Bone marrow (tissue), 2 donors: Measurements from ENCODE around the gene USE1.

Source experiments
- DNase-seq, 2 donors: peaks; one replicate each; lab custom pipeline; 2025; lab: John Stamatoyannopoulos, UW

Gene USE1

DNA sequence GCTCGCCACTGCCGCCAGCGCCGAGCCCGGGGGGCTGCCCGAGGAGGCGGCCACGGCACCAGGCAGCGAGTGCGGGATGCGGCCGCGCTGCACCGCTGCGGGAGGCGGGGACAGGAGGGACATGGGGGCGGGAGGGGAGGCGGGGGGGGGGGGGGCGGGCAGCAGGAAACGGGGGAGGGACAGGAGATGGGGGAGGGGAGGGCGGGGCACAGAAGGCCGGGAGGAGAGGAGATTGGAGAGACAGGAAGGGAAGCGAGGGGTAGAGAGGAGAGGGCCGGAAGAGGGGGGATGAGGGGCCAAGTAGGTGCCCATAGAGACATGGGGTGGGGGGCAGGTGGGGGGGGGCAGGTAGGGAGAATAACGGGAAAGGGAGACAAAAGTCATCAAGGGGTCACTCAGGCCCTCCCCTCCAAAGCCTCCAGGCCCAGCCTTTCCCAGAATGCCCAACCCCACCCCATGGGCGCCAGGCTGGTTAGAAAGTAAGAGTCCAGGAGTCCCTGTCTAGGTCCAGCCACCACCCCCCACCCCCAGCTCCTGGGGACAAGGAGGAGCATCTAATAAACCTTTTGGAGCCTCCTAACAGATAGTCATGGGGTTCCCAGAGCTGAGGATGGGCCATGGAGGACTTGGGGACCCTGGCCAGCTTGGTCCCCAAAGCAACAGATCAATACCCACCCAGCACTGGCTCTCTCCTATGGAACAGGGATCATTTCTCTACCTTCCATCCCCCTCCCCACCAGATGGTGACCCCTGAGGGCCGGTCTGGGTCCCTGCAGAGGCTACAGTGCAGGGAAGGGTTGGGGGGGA is 21.0 kb downstream of the USE1 start:
- DNase-seq = no peak

- DNase-seq = no peak
These were observed 21.8 kb downstream of the USE1 start for GRCh38 chr19:17236811-17237543.

GRCh38 chr19:17237747-17238706 is 22.9 kb downstream of the USE1 start:
- DNase-seq = no peak

- DNase-seq = no peak
These were observed 25.1 kb downstream of the USE1 start for GRCh38 chr19:17240062-17240752.

- no peak for DNase-seq
These were observed 25.8 kb downstream of the USE1 start for GRCh38 chr19:17240826-17241399.

GRCh38 chr19:17242431-17243208 is 27.5 kb downstream of the USE1 start:
- no peak for DNase-seq

DNA sequence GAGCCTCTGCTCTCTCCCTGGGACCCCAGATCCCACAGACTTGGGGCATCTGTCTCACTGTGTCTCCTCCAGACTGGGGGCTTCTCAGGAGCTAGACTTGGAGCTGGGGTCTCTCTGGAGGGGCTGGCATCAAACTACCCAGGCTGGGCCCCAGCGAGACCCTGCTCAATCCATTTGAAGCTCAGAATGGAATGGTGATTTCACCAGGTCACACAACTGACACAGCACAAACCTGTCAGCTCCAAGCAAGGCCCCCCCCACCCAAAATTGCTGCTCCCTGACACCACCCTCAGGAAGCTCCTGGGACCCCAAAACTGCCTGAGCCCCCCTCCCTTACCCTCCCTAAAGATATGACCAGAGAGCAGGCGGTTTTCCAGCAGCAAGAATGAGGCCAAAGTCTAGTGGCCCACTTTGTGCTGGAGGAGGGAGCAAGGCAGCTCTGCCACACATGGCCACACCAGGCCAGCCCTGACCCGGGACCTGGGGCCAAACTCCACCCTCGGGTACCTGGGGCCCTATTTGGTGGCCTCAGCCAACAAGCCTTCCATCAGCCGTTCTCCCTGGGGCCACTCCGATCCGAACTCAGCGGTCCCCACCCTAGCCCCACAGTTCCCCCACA is 28.2 kb downstream of the USE1 start:
- DNase-seq = no peak

DNA sequence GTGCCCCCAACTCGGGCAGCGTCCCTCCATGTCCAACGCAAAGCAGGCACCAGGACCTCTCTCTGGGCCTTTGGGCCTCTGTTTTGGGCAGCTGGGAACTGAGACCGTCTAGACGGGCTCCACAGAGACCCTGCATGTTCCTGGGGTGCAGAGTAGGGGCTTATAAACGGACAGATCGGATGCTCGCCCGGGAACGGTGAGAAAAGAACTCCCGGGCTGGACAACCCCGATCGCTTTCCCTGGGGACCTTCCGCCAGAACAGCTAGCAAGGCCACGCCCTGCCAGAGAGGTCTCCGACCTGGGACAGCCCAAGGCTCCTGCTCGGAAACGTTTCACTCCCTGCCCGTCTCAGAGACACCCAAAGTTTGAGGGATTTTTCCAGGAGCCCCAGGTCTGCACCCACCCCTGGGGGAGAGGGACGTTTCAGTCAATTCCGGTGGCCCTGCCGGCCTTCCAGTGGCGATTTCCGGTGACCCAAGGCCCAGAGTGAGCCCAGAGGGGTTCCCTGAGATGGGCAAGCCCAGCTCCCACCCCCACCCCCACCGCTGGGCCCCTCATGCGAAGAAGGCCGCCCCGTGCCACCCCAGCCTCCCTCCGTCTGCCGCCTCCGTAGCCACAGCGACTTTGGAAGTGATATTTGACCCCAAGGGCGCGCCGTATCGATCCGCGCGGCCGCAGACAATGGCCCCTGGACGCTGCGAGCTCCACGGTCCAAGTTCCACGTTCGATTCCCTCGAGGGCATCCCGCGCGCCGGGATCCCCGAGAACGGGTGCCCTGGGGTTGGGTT is 28.9 kb downstream of the USE1 start:
- DNase-seq = no peak

- DNase-seq = no peak
These were observed 29.7 kb downstream of the USE1 start for GRCh38 chr19:17244618-17245534.

- no peak for DNase-seq
These were observed 30.4 kb downstream of the USE1 start, which contains the start of gene NR2F6 for GRCh38 chr19:17245535-17245984. Gene NR2F6, minus strand, starts transcription at chr19:17245919. Its CDS starts 699 bp downstream, at chr19:17245220.

DNA sequence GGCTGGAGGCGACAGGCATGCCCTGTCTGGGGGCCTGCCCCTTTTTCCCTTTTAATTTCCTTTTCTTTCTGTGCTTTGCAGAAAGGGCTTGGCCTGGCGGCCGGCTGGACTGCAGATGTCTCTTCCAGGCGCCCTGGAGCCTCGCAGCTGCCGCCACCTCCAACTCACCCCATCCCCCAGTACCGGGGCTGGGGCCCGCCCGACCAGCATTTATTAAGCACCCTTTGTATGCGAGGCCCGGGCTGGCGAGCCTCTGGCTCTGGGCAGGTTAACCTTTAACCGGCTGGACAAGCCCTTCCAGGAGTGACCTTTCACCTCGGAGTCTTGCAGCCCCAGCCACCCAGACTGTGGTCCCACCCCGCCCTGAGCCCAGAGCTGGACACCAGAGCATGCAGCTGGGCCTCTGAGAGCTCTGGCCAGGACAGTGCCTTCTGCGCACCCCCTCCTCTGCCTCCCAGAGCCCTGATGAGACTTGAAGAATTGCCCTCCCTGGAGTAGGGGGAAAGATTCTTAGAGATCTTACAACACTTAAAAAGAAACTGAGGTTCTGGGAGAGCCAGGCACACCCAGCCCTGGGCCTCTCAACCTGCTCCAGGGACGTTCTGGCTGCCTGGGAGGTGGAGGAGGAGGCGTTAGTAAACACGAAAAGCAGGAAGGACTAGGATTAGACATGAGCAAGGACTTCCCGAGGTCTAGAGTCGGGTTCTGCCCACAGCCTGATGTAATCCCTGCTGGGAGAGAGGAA is 31.7 kb downstream of the USE1 start:
- no peak for DNase-seq

DNA sequence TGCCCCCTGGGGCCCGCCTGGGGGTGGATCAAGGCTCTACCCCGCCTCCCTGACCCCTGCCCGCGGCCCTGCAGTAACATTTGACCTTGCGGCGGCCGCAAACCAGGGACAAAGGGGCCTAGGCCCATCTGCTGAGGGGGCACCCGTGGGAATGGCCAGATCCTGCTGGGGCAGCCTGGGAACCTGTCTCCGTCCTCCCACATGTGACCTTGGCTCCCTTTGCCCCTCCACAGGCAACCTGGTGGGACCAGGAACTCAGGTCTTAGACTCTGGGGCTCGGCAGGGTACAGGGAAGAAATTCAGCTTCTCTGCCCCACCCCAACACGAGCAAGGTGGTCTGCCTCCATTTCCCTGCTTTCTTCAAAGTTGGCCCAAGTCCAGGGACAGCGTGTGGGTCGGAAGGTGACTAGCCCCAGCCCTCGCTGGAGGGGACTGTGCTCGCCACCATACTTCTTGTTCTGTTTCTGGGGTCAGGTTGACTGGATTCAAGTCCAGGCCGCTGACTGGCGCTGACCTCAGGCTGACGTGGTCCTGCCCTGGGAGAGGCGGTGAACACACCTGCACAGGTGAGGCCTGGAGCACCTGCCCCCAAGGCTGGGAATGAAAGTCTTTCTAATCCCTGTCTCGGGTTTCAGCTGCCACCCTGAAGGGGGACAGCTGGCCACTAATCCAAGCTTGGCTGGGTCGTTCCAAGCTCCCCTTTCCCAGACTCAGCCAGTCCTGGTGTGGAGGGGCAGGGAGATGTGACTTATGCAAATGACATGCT is 33.0 kb downstream of the USE1 start:
- no peak for DNase-seq

DNA sequence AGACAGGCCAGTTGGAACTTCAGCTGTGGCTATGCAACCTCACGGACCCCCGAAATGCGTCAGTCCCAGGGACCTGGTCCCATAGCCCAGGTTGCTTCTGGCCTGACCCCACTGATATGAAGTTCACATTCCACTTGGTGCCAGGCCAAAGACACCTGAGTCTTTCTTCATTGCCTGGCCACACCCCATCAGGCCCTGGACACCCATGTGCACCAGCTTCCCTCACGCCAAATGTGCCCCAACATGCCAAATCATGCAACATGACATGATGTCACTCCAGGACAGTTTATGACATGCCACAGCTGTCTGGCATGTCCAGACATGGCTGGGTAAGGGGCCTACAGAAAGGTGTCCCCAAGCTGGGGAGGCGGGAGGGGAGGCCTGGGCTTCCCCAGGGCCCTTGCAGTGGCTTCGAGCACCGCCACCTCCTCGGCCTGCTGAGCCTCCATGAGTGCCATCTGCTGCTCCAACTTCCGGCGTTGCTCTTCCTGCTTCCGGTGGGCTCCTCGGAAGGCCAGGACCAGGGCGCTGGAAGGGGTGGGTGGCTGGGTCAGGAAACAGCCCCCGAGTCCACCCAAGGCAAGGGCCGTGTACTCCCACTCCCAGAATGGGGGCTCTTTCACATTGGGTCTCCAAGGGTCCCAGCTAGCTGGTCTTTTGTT is 34.9 kb downstream of the USE1 start:
- no peak for DNase-seq

DNA sequence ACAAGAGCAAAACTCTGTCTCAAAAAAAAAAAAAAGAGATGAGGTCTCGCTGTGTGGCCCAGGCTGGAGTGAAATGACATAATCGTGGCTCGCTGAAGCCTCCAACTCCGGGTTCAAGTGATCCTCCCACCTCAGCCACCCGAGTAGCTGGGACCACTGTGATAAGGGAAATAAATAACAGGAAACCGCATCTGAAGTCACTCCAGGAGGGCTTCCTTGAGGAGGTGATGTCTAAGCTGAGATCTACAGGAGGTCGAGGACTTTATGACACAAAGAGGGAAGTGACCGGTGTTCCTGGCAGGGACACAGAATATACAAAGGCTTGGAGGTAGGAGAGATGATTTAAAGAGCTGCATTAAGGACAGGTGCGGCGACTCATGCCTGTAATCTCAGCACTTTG is 39.5 kb downstream of the USE1 start:
- no peak for DNase-seq

GRCh38 chr19:17255150-17255621 is 40.0 kb downstream of the USE1 start:
- DNase-seq = no peak

GRCh38 chr19:17256130-17256529 is 41.0 kb downstream of the USE1 start:
- DNase-seq = no peak
